Stomach (tissue), 9 donors: ENCODE results near the gene VPS8. TPM values are rescaled to one million over a fixed set of nuclear protein-coding genes. Genes with fewer than 3 reads are reported as not detected.

Experiments used
- DNase-seq, 2 donors: peaks; one replicate each; pipeline versions ENCODE4 v3.0.0 to v3.0.0-alpha.2; 2013 to 2019
- H3K27ac ChIP-seq, 5 donors: fragments of 200-600 bp in 4 of 5; sonication (generic) in 4 of 5; one replicate each; pipeline ENCODE4 v1.5.1; 2013 to 2019; ENCODE audit warnings: mild to moderate bottlenecking in 1 of 5, moderate library complexity in 1 of 5
- H3K27me3 ChIP-seq, 3 donors: fragments of 200-600 bp; sonication (generic); one replicate each; pipeline ENCODE4 v1.5.1; 2017 to 2019; ENCODE audit warnings: mixed run types in 1 of 3
- H3K36me3 ChIP-seq, 4 donors: fragments of 200-600 bp; sonication (generic); 1 replicate in 3 of 4; 2 replicates in 1 of 4; pipeline ENCODE4 v1.5.1; 2016 to 2019
- H3K4me1 ChIP-seq, 4 donors: fragments of 200-600 bp; sonication (generic); one replicate each; pipeline ENCODE4 v1.5.1; 2016 to 2019
- H3K4me3 ChIP-seq, 4 donors: fragments of 200-600 bp; sonication (generic) in 3 of 4; one replicate each; pipeline ENCODE4 v1.5.1; 2016 to 2019; ENCODE audit warnings: mild to moderate bottlenecking in 1 of 4
- H3K9me3 ChIP-seq, 4 donors: fragments of 200-600 bp; sonication (generic); one replicate each; pipeline ENCODE4 v1.5.1; 2016 to 2019
- EP300 ChIP-seq: sonication (generic); formaldehyde crosslinking; IDR thresholded peaks from one replicate; pipeline ENCODE4 v1.6.1; 2017; ENCODE audit warnings: antibody characterized with exemption
- POLR2A ChIP-seq, 4 donors: fragments of 450-650 bp; IDR thresholded peaks; one replicate each; pipeline ENCODE4 v1.6.1; 2016; ENCODE audit warnings: antibody characterized with exemption in 4 of 4, control low read depth in 2 of 4, mild to moderate bottlenecking in 1 of 4, moderate library complexity in 1 of 4
- POLR2AphosphoS5 ChIP-seq, 3 donors: sonication (generic); formaldehyde crosslinking; IDR thresholded peaks; one replicate each; pipeline ENCODE4 v1.6.1; 2016; ENCODE audit warnings: antibody characterized with exemption in 3 of 3
- WGBS, 5 donors: extraction: QIAGEN DNeasy Blood & Tissue Kit in 3 of 5; methylation state at CpG; one replicate each; pipeline versions ENCODE4 v1.1.5 to v1.1.7; 2013 to 2018; 5-methylcytosine and 5-hydroxymethylcytosine counted together
- intact Hi-C: fragments of 100-400 bp; cut with DNase I; formaldehyde crosslinking; loops from one replicate; pipeline ENCODE4 v1.15.1; 2023; ENCODE audit warnings: low total_unique reads
- polyA plus RNA-seq, 3 donors: library from polyadenylated mRNA; stranded (reverse); fragments of 200-250 nt; gene quantifications; one replicate each; pipeline ENCODE4 v1.2.3, GENCODE V29; 2013
- total RNA-seq, 5 donors: library from RNA; depleted of rRNA; stranded (reverse); fragments of >200 nt; gene quantifications; one replicate each; pipeline versions ENCODE4 v1.1.0 to v1.2.3, GENCODE V29; 2014 to 2016
- TF ChIP-seq, protein P1 (sequence below), 7 experiments: fragments of 450-650 bp in 4 of 7; fragments of 200-600 bp in 3 of 7; sonication (generic) in 3 of 7; IDR thresholded peaks; one replicate each; pipeline ENCODE4 v1.5.1; 2016 to 2019; ENCODE audit warnings: antibody characterized with exemption in 7 of 7, control low read depth in 2 of 7, mild to moderate bottlenecking in 1 of 7
- donor health status: healthy with polysubstance abuse.
- donor health status: Bipolar disorder and iron deficiency.
- donor health status: healthy.

VPS8 gene
- total and polyA plus RNA-seq, 8 donors = 7.5 to 126 (median 37.5) TPM

- no peaks in the 10 kb centered on the region for H3K9me3 ChIP-seq
- TF ChIP-seq, protein P1, sequence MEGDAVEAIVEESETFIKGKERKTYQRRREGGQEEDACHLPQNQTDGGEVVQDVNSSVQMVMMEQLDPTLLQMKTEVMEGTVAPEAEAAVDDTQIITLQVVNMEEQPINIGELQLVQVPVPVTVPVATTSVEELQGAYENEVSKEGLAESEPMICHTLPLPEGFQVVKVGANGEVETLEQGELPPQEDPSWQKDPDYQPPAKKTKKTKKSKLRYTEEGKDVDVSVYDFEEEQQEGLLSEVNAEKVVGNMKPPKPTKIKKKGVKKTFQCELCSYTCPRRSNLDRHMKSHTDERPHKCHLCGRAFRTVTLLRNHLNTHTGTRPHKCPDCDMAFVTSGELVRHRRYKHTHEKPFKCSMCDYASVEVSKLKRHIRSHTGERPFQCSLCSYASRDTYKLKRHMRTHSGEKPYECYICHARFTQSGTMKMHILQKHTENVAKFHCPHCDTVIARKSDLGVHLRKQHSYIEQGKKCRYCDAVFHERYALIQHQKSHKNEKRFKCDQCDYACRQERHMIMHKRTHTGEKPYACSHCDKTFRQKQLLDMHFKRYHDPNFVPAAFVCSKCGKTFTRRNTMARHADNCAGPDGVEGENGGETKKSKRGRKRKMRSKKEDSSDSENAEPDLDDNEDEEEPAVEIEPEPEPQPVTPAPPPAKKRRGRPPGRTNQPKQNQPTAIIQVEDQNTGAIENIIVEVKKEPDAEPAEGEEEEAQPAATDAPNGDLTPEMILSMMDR (IDR thresholded peaks at IDR 0.05) = no peak
- TF ChIP-seq EP300 (no peak), POLR2AphosphoS5 (IDR thresholded peaks at IDR 0.05) (peak in 1 of 3 donors; percentile 13)
- peaks cover 0 to 7% (median 0%) of the 10 kb centered on the region in 3 donors for H3K27me3 ChIP-seq
- no peaks in the 10 kb centered on the region for H3K36me3 ChIP-seq
- DNase-seq = peak; percentile 40 to 73
- peak overlapping the region in 4 of 5 donors; percentile 26 to 67 (median 65) for H3K27ac ChIP-seq
- peaks cover 3 to 46% (median 16%) of the 10 kb centered on the region in 4 donors for H3K4me1 ChIP-seq
- intact Hi-C loops = no loop called here
- 40 to 63% (median 55%) methylated on average over 6 of the region's 6 CpGs for WGBS, 5 donors
- no peak overlapping the region for H3K4me3 ChIP-seq
Measured at GRCh38 chr3:184800349-184800930, 11.5 kb upstream of the VPS8 start.

DNA sequence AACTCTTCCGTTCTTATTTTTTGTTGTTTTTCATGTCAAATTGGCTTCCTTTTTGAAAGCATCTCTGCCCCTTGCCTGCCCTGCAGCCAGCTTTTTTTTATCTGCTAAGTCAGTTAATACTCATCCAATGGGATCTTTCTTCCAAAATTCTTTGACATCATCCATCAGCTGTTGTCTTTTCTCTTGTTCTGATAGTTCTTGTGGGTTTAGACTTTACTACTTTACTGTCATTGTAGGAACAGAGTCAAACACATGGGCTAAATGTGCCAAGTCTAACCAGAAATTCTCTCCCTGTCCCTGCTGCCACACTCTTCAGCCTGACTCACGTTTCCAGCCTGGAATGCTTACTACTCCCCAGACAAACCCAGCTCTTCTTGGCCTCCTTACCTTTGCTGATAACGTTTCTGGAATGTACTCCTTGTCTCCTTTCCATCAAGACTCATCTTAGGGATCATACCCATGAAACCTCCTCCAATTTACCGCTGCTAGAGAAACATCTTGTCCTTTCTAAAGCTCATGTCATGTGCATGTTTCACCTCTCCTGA is 10.7 kb upstream of the VPS8 start:
- TF ChIP-seq, protein P1 (IDR thresholded peaks at IDR 0.05) = no peak
- no peak for TF ChIP-seq POLR2AphosphoS5 (IDR thresholded peaks at IDR 0.05)
- no peak for TF ChIP-seq EP300
- TF ChIP-seq POLR2A (IDR thresholded peaks at IDR 0.05) = no peak
- intact Hi-C loops = no loop called here
- Histone ChIP-seq H3K4me1 (peaks cover 5 to 55% (median 21%) of the 10 kb centered on the region in 4 donors), H3K4me3 (no peak overlapping the region), H3K9me3 (no peaks in the 10 kb centered on the region), H3K36me3 (no peaks in the 10 kb centered on the region), H3K27me3 (peaks cover 0 to 7% (median 0%) of the 10 kb centered on the region in 3 donors), H3K27ac (no peak overlapping the region)
- 48 to 59% (median 50%) methylated on average over 4 of the region's 4 CpGs for WGBS, 5 donors
- no peak for DNase-seq

- no peaks in the 10 kb centered on the region for H3K9me3 ChIP-seq
- 89 to 100% (median 97%) methylated on average over 4 of the region's 4 CpGs for WGBS, 5 donors
- H3K4me3 ChIP-seq = no peak overlapping the region
- H3K27ac ChIP-seq = no peak overlapping the region
- no peak for TF ChIP-seq POLR2AphosphoS5 (IDR thresholded peaks at IDR 0.05)
- TF ChIP-seq, protein P1 (IDR thresholded peaks at IDR 0.05) = no peak
- no peak for TF ChIP-seq EP300
- TF ChIP-seq POLR2A (IDR thresholded peaks at IDR 0.05) = no peak
- H3K27me3 ChIP-seq = peaks cover 0 to 7% (median 0%) of the 10 kb centered on the region in 3 donors
- intact Hi-C loops = no loop called here
- H3K4me1 ChIP-seq = peaks cover 5 to 63% (median 27%) of the 10 kb centered on the region in 4 donors
- no peak for DNase-seq
- H3K36me3 ChIP-seq = no peaks in the 10 kb centered on the region
Measured at GRCh38 chr3:184802150-184802549, 9.8 kb upstream of the VPS8 start.

- Histone ChIP-seq H3K9me3 (no peaks in the 10 kb centered on the region), H3K4me3 (no peak overlapping the region), H3K27ac (peak overlapping the region in 2 of 5 donors; percentile 45 to 69), H3K27me3 (peaks cover 0 to 7% (median 0%) of the 10 kb centered on the region in 3 donors), H3K4me1 (peaks cover 5 to 48% (median 23%) of the 10 kb centered on the region in 4 donors), H3K36me3 (no peaks in the 10 kb centered on the region)
- 87 to 100% (median 93%) methylated on average over 1 of the region's 1 CpG for WGBS, 5 donors
- intact Hi-C loops = no loop called here
- DNase-seq = no peak
- TF ChIP-seq, protein P1 (IDR thresholded peaks at IDR 0.05) = no peak
- TF ChIP-seq POLR2A (IDR thresholded peaks at IDR 0.05) (no peak), POLR2AphosphoS5 (IDR thresholded peaks at IDR 0.05) (no peak), EP300 (no peak)
Measured at GRCh38 chr3:184804801-184805200, 7.2 kb upstream of the VPS8 start.
